GM18508 (cell line): ENCODE results near the gene PDYN.

Experiments
- ATAC-seq: cut with Tn5 transposase; IDR thresholded peaks from one replicate; pipeline ENCODE4 v1.9.1; 2021; ENCODE audit warnings: moderate number of reproducible peaks; ENCODE audit not compliant: insufficient read depth, unreplicated experiment

PDYN gene

DNA sequence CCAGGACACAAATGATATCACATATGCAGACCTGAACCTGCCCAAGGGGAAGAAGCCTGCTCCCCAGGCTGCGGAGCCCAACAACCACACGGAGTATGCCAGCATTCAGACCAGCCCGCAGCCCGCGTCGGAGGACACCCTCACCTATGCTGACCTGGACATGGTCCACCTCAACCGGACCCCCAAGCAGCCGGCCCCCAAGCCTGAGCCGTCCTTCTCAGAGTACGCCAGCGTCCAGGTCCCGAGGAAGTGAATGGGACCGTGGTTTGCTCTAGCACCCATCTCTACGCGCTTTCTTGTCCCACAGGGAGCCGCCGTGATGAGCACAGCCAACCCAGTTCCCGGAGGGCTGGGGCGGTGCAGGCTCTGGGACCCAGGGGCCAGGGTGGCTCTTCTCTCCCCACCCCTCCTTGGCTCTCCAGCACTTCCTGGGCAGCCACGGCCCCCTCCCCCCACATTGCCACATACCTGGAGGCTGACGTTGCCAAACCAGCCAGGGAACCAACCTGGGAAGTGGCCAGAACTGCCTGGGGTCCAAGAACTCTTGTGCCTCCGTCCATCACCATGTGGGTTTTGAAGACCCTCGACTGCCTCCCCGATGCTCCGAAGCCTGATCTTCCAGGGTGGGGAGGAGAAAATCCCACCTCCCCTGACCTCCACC is 56.4 kb downstream of the PDYN start:
- ATAC-seq: no peak

DNA sequence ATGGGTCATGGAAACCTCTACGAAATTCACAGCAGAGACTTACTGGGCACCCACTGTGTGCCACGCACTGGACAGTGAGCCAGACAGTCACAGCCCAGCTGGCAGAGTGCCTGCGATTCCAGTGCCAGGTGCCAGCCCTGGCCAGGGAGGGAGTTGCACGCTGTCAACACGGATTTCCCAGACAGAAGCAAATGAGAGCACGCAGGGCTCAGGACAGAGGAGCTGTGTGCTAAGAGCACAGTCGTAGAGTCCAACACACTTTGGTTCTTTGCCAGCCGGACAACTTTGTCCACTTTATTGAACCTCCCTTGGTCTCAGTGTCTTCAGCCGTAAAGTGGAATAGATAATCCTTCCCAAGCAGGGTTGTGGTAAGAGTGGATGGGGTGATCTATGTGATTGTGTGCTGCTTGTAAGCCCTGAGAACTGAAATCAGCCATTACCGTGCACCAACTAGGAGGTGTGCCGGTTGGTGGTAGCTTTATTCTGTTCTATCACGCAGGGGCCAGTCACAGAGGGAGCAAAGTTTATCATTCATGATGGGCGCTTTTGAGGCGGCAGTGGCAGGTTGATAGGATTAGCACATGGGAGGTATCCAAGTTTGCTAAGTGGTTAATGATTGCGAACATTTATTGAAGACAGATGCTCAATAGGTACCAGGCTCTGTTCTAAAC is 58.0 kb downstream of the PDYN start:
- ATAC-seq: no peak

DNA sequence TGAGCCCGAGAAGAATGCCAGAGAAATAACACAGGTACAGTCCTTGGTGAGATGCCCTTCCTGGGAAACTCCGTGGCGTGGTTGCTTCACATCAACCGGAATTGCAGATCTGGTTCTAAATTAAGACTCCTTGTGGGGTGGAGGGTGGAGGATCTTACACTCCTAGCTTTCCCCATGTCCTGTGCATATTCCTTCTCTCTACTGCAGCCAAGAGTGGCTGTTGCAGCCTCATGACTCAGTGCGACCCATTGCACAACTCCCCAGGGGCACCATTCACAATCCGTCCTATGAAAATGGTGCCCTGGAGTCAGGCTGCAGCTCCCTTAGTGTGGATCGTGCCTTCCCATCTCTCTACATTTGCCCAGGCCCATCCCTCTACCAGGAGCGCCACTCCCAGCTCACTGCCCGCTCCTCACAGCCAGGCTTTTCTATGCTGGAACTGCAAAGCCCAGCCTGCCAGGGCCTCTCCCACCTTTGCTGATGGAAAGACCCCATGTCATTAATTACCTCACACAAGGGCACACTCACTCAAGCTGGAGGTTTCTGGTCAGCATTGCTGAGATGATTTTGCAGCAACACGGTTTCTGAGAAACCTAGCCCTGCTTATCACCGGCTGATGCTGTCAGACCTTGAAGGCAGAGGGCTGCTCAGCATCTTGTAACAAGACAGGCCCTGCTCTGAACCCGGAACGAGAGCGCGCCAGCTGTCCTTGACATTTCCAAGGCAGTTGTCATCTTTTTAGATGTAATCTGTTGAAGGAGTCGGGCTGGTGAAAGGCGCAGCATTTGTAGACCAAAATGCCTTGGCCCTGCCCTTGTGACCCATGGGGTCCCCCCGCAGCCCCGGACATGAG is 58.9 kb downstream of the PDYN start:
- no peak for ATAC-seq

DNA sequence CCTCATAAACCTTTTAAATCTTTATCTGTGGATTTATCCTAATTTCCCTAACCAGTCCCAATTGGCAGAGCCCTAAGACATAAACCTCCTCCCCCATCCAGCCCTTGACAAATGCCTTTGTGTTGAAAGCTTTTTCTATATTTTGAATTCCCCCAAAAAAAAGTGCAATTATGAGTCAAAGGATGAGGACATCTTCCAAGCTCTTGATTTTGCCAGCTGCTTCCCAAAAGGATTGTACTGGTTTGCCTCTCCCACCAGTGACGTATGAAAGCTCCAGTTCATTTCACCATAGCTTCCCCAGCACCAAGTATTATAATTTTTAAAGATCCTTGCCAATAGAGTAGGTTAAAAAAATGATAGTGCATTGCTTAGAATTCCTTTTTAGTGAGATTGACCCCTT is 59.7 kb downstream of the PDYN start:
- ATAC-seq: no peak

DNA sequence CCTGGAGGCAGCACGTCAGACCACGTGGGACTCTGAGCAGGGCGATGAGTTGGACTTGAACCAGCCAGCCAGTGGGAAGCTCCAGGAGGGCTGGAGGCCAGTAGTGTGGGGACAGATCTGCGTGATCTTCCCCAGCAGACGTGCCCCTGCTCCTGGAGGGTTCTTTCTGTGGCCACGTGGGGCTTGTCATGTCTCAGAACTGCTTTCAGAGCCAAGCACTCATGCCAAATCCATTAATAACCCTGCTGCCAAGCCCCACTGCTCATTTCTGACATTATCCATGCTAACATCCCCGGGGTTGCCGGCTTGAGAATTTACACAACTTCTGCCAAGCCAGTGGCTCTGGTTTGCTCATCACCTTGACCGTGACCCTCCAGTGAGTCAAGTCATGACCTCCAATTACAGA is 60.4 kb downstream of the PDYN start:
- no peak for ATAC-seq

DNA sequence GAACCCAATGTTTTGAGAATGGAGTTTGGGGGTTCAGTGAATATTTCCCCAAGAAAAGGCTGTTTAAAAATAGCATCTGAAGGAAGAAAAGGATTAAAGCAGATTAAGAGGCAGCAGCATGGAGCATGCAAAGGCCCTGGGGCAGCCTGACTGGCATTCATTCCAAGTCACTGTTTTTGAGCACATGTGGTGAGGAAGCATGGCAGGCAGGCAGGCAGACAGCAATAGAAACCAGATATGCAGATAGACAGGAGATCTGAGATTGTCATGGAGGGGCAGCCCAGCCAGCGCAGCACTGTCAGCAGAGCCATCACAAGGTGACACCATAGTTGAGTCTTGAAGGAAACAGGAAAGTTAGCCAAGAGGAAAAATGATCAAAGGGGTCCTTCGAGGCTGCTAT is 60.9 kb downstream of the PDYN start:
- ATAC-seq: no peak

DNA sequence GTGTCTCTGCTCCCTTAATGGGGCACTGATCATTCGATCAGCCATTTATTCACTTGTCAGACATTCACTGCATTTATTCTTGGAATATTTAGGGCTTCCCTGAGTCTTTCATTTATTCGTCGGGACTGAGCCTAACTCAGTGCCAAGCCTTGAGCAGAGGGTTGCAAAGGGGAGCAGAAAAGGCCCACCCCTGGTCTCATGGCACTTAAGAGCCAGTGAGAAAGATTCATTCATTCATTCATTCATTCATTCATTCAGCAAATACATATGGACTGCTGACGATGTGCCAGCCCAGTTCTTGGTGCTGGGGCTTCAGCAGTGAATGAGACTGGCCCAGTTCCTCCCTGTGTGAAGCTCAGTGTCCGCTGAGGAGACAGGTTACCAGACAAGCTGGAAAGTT is 62.0 kb downstream of the PDYN start:
- ATAC-seq: no peak

DNA sequence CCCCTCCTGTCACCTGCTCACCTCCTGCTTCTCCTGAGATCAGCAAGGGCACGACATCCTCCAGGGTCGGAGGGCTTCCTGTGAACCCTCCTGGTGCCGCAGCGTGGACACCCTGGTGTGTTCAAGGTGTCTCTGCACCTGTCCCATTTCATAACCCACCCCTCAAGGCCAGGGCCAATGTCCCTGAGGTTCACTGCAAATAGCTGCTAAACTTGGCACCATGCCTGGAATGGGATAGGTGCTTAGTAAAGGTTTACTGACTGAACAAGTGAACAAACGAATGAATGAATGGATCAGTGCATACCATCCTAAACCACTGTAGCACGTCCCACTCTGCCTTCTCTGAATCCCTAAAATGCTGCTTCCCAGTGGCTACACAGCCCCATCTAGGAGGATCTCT is 63.7 kb downstream of the PDYN start:
- ATAC-seq: no peak

DNA sequence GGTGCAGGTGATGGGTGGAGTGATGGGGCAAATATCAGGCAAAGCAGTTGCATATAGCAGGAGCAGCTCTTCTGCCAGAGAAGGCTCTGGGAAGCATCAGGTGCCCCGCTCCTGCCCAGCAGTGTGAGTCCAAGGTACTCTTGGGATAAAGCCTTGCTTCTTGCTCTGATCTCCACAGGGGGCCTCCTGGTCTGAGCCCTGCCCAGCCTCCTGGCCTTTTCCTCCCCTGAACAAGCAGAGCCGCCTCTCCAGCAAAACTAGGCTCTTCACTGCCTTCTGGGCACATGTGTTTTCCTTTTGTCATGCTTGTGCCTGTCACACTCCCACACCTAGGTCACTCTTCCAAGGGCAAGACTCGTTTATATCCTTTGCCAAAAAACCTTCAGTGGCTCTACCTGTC is 64.4 kb downstream of the PDYN start:
- no peak for ATAC-seq

DNA sequence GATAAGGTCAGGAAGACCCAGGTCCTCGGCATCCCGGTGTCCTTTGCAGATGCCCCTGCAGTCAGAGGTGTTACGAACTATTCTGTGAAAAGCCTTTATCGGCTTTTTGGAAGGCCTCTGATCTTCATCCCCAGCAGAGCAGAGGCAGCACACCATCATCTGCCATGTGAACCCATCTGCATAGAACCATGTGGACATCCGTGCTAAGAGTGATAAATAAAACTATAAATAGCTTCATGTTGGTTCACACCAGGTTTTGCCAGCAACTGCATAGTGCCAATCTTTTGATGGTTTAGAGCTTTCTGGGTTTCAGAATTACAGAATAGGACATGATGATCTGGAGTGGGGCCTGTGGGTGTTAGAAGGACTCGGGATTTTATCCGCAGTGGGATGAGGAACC is 65.1 kb downstream of the PDYN start:
- no peak for ATAC-seq
